Measurements from ENCODE around the gene NIPA2. TPM values are rescaled to one million over a fixed set of nuclear protein-coding genes. Genes with fewer than 3 reads are reported as not detected.

NIPA2 gene
- total RNA-seq, 1 donor from 2014 or later: 34.4 TPM

DNA sequence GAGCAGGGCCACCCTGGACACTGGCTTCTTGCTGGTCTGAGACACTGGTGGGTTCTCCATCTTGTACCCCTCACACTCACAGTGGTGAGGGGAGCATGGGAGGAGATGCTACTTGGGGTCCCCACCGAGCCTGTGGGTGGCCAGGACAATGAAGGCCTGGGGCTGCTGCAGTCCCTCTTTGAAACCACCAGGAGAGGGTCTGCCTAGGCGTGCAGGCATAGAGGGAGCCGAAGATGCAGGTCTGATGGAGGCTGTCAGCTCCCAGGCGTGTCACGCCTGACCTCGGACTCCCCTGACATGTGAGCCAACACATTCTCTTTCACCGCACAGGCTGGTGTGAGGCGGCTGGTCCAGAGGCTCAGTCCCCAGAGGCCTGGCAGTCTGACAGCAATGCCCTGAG lies 39.1 kb downstream of the NIPA2 start:
- no peak for DNase-seq

- DNase-seq: no peak
Measured at GRCh38 chr15:22878103-22878502, 39.6 kb downstream of the NIPA2 start.

GRCh38 chr15:22880068-22880980 lies 41.9 kb downstream of the NIPA2 start:
- DNase-seq: no peak

GRCh38 chr15:22880981-22881738 lies 42.7 kb downstream of the NIPA2 start:
- DNase-seq: no peak

- DNase-seq: no peak
Measured at GRCh38 chr15:22881739-22882440, 43.4 kb downstream of the NIPA2 start.

DNA sequence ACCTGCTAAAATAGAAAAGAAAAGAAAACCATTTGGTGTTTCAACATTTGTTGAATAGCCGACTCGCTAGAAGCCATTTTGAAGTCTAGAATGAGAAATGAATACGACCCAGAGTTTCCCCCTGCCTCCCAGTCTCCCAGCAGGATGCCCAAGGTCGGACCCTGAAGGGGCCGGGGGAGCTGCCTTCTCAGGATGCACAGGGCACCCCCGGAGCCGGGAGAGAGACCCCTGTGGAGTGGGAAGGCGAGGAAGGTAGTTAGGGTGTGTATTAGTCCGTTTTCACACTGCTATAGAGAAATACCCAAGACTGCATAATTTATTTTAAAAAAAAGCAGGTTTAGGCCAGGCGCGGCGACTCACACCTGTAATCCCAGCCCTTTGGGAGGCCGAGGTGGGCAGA lies 44.7 kb downstream of the NIPA2 start:
- DNase-seq: no peak

DNA sequence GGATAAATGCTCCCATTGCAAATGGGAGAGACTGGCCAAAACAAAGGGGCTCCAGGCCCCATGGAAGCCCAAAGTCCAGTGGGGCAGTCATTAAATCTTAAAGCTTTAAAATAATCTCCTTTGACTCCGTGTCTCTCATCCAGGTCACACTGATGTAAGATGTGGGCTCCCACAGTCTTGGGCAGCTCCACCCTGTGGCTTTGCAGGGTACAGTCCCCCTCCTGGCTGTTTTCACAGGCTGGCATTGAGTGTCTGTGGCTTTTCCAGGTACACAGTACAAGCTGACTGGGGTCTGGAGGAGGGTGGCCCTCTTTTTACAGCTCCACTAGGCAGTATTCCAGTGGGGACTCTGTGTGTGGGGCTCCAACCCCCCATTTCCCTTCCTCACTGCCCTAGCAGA lies 45.9 kb downstream of the NIPA2 start:
- no peak for DNase-seq

DNA sequence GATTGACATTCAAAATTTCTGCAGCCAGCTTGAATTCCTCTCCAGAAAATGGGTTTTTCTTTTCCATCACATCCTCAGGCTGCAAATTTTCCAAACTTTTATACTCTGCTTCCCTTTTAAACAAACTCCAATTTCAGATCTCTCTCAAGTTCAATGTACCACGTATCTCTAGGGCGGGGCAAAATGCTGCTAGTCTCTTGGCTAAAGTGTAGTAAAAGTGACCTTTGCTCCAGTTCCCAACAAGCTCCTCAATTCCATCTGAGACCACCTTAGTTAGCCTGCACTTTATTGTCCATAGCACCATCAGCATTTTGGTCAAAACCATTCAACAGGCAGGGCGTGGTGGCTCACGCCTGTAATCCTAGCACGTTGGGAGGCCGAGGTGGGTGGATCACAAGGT lies 46.7 kb downstream of the NIPA2 start:
- no peak for DNase-seq

- DNase-seq: no peak
Measured at GRCh38 chr15:22887157-22887951, 48.9 kb downstream of the NIPA2 start.

- no peak for DNase-seq
Measured at GRCh38 chr15:22888120-22888859, 49.8 kb downstream of the NIPA2 start.

DNA sequence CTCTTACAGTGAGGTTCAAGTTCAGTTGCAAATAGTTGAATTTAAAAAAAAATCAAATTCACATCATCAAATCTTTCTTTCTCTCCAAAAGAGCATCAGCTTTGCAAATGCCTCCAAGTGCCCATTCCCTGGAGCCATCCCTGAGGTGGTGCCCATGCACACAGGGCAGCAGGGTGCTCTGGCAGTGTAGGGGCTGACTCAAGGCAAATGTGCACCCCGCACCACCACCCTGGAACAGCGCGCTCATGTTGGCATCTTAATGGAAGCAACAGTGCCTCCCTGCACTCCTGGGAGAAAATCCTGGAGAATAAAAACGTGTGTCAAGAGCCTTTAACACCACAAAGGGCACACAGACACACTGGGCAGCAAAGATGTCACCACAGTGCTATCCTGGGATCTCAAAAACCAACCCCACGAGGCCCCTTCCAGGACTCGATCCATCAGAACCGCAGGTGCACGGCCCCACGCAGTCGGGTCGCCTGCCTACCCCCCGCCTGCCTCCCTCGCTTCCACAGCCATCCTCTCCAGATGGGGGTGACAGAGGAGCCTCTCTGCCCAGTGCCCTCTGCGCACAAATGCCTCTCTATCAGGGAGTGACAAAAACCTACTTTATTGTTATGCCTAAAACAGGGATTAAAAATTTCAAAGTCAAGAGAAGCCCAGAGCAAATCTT lies 50.8 kb downstream of the NIPA2 start:
- DNase-seq: no peak

DNA sequence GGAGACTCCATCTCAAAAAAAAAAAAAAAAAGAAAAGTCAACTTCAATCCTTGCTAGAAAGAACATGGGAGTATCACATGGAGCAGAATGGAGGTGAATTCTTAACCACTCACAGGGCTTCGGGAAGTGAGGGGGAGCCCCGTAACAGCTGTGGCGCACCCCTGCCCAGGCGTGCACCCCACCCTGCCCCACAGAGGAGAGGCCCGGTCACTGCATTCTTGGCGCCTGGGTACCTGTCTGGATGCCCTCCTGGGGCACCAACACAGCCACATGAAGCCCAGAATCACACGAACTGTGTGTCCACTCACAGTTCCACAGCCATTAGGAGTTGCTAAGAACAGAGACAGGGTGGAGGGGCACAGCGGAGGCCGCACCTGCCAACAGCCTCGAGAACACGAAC lies 51.8 kb downstream of the NIPA2 start:
- DNase-seq: no peak

DNA sequence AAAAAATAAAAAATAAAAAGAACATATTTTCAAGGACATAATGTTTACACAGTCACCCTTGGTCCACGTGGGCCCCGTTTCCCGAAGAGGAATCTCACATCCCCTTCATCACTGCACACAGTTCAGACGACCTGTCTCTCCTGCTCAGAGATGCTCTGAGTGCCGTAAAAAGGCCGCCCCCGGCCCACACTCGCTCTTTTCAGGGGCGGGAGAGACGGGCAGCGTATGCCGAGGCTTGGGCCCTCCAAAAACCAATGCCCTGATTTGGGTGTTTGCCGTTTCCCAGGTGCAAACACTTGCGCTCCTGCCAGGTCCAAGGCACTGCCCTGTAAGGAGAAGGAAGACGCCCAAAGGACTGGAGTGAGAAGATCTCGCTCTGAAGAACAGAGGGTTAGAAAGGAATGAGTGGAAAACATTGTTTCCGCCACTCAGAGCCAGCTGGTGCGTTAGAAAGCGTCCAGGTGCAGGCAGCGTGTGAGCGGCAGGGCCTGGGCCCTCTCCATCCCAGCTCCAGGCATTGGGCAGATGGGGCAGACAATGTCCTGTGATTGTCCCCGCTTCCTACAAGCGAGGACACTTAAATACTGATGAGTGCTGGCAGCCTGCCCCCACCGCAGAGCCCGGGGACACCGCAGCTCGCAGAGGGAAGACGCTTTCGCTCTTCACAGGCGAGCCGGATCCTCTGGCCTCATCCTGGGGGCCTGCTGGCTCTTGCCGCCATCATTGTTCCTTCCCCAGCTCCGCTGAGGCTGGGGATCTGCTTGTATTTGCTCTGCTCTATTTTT lies 53.2 kb downstream of the NIPA2 start:
- no peak for DNase-seq

- no peak for DNase-seq
Measured at GRCh38 chr15:22892333-22892732, 53.9 kb downstream of the NIPA2 start.

DNA sequence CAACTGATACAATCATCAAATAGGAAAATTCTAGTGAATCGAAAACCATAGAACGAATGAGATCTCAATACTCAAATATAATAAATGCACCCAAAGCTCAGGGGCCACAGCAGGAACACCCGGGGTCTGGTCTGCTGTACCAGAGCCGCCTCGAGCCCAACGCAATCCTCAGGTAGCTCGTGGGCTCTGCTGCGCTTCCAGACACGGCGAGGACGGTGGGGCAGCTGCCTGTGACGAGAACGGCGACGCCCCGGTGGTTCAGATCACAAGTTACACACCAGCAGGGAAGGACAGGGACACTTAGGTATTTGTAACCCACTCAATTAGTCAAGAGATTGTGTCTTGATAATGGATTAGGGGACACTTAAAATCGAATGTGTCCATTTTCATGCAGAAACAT lies 54.6 kb downstream of the NIPA2 start:
- DNase-seq: no peak

GRCh38 chr15:22893881-22894280 lies 55.4 kb downstream of the NIPA2 start:
- DNase-seq: no peak

DNA sequence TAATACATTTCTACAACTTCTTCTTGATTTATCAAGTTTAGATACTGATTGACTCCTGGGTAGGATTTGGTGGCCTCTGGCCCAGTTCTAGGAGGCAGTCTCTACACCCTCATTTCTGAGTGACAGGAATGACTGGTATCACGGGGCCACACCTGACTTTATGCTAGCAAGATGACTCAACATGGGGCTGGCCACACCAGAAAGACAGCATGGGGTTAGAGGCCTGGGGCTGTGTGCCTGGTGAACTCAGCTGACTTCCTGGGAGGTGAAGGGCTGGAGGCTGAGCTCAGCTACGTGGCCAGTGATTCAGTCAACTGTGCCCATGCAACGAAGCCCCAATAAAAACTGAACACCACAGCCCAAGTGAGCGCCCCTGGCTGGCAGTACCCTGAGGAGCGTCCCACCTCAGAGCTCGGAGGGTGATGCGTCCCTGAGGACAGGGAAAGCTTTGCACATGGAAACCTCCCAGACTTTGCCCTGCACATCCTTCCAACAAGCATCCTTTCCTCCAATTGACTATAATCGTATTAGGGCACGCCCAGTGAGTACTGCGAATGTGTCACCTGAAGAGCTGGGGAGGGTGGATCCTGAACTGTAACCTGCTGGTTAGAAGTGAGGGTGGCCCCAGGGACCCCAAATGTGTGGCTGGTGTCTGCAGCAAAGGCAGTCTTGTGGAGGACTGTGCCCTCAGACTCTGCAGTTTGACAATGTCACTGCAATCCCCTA lies 57.2 kb downstream of the NIPA2 start:
- no peak for DNase-seq

GRCh38 chr15:22902046-22902445 lies 63.6 kb downstream of the NIPA2 start:
- DNase-seq: no peak

GRCh38 chr15:22902578-22902977 lies 64.1 kb downstream of the NIPA2 start:
- DNase-seq: no peak
